Lower leg skin (tissue), 4 donors: ENCODE data around the gene RAP1A. TPM values are rescaled to one million over a fixed set of nuclear protein-coding genes. Genes with fewer than 3 reads are reported as not detected.

ENCODE experiments used
- DNase-seq, 2 donors: peaks; one replicate each; pipeline ENCODE4 v3.0.0-alpha.2; 2019; ENCODE audit warnings: low spot score in 2 of 2
- H3K4me3 ChIP-seq: fragments of 200-600 bp; sonication (generic); 2 replicates; pipeline ENCODE4 v1.5.1; 2017; ENCODE audit warnings: mild to moderate bottlenecking, low read depth; ENCODE audit not compliant: poor library complexity, severe bottlenecking
- CTCF ChIP-seq, 3 donors: fragments of 450-650 bp; IDR thresholded peaks; one replicate each; pipeline ENCODE4 v1.5.1; 2016; ENCODE audit warnings: antibody characterized with exemption in 3 of 3, mild to moderate bottlenecking in 3 of 3, moderate library complexity in 2 of 3
- POLR2A ChIP-seq, 2 donors: fragments of 450-650 bp; IDR thresholded peaks; one replicate each; pipeline ENCODE4 v1.6.1; 2016 to 2017; ENCODE audit warnings: antibody characterized with exemption in 2 of 2, mild to moderate bottlenecking in 1 of 2, moderate library complexity in 1 of 2
- WGBS, 2 donors: methylation state at CpG; one replicate each; pipeline ENCODE4 v1.1.5; 2018; 5-methylcytosine and 5-hydroxymethylcytosine counted together
- intact Hi-C: fragments of 100-400 bp; cut with DNase I; formaldehyde crosslinking; loops from one replicate; pipeline ENCODE4 v1.15.0; 2023; ENCODE audit warnings: low total_unique reads
- total RNA-seq, 4 donors: library from RNA; depleted of rRNA; stranded (reverse); fragments of >200 nt; gene quantifications; one replicate each; pipeline ENCODE4 v1.1.0, GENCODE V29; 2016

The RAP1A gene
- total RNA-seq, 4 donors from 2014 or later: 25.5 to 33.8 (median 31.0) TPM

DNA sequence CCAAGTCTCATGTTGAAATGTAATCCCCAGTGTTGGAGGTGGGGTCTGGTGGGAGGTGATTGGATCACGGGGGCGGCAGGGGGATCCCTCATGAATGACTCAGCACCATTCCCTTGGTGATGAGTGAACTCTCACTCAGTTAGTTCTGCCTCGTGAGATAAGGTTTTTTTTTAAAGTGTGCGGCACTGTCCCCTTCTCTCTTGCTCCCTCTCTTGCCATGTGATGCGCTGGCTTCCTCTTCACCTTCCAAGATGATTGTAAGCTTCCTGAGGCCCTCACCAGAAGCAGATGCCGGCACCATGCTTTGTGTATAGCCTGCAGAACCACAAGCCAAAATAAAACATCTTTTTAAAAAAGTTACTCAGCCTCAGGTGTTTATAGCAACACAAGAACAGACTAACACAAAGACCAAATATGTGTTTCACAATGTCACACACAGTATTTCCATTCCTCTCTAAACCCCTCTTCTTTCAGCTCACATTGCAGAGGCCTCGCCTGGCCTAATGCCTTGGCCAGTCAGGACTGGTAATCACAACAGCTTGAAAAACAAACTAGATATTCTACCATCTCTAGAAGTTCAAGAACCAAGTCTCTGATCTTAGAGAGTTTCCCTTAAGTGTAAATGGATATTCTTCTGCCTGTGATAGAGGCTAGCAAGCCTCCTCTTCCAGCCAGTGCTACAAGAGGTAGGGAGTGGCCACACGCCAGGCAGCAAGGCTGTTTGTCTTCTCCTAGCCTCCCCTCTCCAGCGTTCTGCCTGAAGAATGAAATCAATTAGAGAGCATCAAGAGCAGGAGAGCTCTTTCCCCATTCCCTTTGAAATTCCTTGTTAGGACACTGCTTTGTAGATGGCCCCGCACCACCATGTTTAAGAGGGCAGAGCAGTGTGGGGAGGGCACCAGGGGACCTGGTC is 19.6 kb upstream of the RAP1A start:
- intact Hi-C loops: no loop called here
- 76 to 83% methylated on average over 10 of the region's 10 CpGs for WGBS, 2 donors
- no peak for DNase-seq
- no peak overlapping the region for H3K4me3 ChIP-seq
- TF ChIP-seq POLR2A (IDR thresholded peaks at IDR 0.05) (no peak), CTCF (IDR thresholded peaks at IDR 0.05) (no peak)

DNA sequence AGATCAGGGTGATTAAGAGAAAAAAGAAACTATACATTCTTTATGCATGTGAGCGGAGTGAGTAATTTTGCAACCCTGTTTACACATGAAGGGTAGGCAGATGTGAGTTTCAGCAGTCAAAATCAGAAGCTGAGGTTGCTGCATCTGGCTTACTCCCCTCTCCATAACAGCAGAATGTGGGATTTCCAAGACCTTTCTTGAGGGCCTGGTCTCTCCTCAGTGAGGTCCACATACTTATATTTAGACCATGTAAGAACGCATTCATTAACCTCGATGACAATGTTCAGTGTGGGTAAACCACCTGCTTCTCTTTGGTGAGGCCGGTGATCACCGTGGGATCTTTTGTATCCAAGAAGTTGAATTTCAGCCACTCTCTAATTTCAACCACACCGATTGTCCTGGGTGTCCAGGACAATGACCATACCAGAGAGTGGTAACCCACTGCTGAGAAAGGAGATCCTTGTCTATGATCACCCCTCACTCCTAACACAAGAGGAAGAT is 18.7 kb upstream of the RAP1A start:
- intact Hi-C loops: no loop called here
- no peak overlapping the region for H3K4me3 ChIP-seq
- DNase-seq: no peak
- TF ChIP-seq POLR2A (IDR thresholded peaks at IDR 0.05): no peak
- no peak for TF ChIP-seq CTCF (IDR thresholded peaks at IDR 0.05)
- WGBS, 2 donors: 86 to 96% methylated on average over 6 of the region's 6 CpGs

- H3K4me3 ChIP-seq: no peak overlapping the region
- TF ChIP-seq POLR2A (IDR thresholded peaks at IDR 0.05): no peak
- no peak for TF ChIP-seq CTCF (IDR thresholded peaks at IDR 0.05)
- intact Hi-C loops: no loop called here
- DNase-seq: no peak
These were observed 17.3 kb upstream of the RAP1A start for GRCh38 chr1:111602302-111602701.

DNA sequence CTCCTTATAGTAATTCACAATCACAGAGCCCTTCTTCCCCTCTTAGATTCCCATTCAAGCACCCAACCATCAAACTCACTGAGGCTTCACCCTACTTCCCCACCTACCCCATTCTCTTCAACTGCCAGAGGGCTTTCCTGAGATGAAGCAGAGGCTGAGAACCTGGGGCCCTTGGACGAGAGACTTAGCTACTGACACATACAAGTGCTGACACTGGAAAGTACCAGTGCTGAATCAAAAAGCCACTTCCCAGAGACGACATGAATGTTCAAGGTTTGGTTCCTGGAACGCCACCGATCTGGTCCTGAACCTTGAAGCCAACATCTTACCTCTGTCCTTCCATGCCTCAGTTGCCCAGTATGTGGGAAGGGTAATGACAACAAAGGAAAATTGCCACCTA is 16.6 kb upstream of the RAP1A start:
- H3K4me3 ChIP-seq: no peak overlapping the region
- intact Hi-C loops: no loop called here
- no peak for DNase-seq
- 86 to 91% methylated on average over 4 of the region's 4 CpGs for WGBS, 2 donors
- TF ChIP-seq POLR2A (IDR thresholded peaks at IDR 0.05) (no peak), CTCF (IDR thresholded peaks at IDR 0.05) (no peak)

DNA sequence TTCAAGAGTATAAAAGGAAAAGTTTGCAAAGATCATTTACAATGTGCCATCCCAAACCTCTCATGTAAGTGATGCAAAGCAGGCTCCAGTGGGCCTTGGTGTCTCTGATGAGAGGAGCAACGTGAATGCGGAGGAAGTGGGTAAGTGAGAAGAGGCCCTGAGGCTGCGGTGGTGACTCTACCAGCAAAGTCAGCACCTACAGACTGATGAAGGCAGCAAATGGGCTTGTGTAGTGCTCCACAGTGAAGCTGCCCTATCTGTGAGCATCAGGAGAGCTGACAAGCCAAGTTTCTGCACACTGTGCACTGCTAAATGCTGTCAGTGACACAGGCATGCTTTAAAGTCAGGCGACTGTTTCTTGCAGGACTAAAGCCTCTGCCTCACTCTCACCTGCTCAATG is 15.6 kb upstream of the RAP1A start:
- intact Hi-C loops: no loop called here
- H3K4me3 ChIP-seq: no peak overlapping the region
- no peak for DNase-seq
- 79 to 84% methylated on average over 4 of the region's 4 CpGs for WGBS, 2 donors
- no peak for TF ChIP-seq CTCF (IDR thresholded peaks at IDR 0.05)
- no peak for TF ChIP-seq POLR2A (IDR thresholded peaks at IDR 0.05)
